GM21423 (cell line): Measurements from ENCODE around the gene HRK.
A peak's percentile ranks its signal among the peaks of the same experiment; 100 is the strongest.

Experiments
- ATAC-seq: cut with Tn5 transposase; IDR thresholded peaks from one replicate; pipeline ENCODE4 v1.9.1; 2021; ENCODE audit warnings: mild to moderate bottlenecking, moderate library complexity; ENCODE audit not compliant: unreplicated experiment

The HRK gene

GRCh38 chr12:116881325-116881876 lies at the start of gene HRK:
Gene HRK, minus strand, starts transcription at chr12:116881441. Its CDS starts 134 bp downstream, at chr12:116881307.
- ATAC-seq: no peak

DNA sequence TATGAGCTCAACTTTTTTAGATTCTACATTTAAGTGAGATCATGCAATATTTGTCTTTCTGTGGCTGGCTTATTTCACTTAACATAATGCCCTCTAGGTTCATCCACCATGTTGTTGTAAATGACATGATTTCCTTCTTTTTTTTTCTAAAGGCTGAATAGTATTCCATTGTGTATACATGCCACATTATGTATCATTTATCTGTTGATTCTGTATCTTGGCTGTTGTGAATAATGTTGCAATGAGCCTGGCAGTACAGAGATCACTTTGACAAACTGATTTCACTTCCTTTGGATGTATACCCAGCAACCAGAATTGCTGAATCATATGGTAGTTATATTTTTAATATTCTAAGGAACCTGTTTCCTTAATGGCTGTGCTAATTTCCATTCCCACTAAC lies 48.6 kb upstream of the HRK start:
- no peak for ATAC-seq

GRCh38 chr12:116928504-116928903 lies 47.3 kb upstream of the HRK start:
- ATAC-seq: no peak

DNA sequence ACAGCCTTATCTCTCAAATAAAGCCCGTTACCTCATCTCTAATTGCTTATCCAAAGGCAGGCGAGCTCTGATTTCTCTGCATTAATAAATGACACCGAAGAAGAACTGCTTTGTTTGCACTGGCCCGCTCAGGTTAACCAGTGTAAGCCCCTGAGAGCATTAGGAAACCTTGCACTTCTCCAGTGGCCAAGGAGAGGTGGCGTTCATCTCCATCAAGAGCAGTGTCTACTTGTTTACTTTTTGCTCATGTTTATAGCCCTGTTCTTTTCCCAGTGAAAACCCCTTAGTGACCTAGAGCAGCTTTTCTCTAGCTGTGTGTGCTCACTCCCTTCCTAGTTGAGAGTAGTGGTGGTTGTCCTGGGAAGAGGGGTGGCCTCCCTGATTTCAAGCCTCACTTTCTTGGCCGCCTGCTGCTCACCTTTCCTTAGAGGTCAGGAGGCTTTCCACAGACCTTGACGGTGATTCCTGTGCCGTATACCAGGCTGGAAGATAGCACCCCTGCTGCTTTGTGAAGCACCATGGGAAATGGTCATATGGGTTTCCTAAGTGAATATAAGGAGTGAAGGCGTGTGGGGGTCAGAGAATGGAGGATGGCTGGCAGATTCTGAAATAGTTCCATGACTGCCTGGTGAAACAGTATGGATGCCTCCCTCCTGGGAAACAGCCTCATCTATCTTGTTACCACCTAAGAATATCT lies 46.2 kb upstream of the HRK start:
- no peak for ATAC-seq

DNA sequence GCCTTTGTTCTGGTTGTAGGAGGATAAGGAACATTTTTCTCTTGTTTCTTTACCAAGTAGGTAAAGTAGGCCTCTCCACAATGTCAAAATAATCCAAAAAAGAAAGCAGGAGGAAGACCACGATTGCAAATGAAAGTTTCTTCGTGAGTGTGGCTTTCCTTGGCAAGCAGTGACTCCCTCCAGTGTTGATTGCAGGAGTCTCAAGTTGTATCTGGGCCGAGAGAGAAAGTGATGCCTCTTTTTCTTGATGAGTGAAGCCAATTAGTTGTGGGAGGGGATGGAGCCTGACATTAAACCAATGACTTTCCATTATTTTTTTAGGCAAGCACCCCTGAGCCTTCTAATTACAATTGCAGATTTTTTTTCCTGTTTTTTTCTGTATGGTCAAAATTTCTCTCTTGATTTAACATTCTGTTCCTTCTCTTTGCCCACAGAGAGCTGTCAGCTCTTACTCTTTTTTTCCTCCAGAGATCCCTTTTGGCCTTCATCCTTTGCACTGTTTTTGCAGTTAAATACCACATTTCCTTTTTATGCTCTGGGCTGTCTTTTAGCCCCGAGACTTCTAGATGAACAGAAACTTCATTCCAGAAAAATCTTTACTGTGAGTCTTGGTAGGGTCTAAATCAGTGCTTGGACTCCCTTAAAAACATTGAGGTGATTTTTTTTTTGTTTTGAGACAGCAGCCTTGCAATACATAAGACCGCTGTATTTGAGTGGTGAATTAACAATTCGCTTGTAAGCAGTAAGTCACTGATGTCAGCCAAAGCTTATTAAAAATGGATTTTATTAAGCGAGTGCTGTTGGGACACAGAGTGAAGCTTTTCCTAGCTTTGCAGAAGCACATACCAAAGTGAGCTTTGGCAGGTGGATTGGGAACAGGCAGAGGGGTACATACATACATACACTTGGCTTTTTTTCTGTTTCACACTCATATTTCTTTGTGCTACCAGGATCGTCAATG lies 45.3 kb upstream of the HRK start:
- ATAC-seq: no peak

GRCh38 chr12:116924558-116925453 lies 43.6 kb upstream of the HRK start:
- ATAC-seq: peak; percentile 82

DNA sequence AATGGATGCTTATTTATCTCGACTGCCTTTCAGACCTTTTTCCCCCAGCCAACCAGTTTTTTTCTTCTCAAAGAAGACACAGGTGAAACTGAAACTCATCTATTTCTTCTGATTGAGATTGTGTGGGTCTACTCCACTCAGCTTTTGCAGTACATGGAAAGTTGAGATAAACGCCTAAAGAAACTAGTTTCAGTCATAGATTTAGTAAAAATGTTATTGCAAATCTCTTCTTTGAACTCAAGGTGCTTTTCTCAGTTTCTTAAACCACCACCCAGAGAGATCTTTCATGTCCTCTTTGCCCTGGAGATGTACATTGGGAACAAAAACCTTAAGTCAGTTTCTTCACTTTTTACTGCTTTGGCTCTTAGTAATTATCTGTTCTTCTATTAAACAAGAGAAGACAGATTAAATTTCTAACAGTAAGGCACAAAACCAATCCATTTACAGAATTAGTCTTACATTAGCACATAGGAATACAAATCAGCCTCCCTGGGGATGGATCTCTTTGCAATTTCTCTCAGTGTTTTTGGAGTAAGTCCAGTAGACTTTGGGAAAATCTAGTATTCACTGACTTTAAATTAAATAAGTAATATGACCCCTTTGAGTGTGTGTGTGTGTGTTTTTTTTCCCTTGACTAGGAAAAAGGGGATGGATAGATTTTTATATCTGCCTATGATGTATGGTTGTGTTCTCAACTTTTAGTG lies 41.1 kb upstream of the HRK start:
- peak; percentile 40 for ATAC-seq

DNA sequence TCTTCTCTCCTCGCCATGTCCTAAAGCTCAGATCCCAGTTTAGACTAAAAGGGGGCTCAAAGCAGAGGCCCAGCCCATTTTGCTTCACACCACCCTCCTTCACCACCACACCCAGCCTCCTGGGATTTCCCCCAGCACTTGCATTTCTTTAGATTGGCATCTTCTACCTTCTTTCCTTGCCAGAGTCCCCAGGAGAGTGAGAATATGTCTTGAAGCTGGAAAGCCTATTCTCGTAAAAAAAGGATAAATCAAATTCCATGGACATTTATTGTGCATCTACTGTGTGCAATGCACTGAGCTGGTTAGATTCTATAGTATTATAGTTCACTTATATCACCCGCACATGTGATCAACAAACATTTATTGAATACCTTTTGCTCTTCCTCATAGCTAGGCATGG lies 39.7 kb upstream of the HRK start:
- no peak for ATAC-seq

DNA sequence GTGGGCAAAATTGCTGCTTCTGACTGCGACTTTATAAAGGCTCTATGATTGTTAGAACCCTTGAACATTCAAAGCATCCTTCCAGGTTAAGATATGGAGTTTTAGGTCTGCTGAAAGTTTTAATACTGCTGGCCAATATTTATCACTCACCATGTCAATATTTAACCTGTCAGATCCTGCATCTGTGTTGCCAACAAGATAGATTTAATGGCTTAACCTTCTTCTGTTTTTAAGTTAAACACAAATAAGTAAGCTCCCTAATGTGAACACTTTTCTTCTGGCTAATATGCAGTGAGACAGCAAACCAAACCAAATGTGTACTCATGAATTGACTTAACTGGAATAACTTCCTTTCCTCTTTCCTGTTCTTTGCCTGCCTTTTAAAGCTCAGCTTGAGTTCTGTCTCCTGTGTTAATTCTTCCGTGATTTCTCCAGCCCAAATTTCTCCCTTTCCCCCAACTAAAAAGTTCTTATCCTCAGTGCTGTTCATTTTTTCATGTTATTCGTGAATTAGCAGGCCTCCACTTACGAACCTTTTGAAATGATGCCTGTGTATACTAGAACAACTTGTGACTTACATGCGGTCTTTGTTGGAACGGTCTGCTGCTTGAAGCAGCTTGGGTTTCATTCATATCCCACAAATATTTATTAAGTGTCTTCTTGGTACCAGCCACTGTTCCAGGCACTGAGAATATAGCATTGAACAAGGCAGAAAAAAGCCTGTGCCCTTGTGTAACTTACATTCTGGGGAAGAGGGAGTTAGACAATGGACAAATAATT lies 38.7 kb upstream of the HRK start:
- no peak for ATAC-seq

- no peak for ATAC-seq
These were observed 38.0 kb upstream of the HRK start for GRCh38 chr12:116919247-116919661.

DNA sequence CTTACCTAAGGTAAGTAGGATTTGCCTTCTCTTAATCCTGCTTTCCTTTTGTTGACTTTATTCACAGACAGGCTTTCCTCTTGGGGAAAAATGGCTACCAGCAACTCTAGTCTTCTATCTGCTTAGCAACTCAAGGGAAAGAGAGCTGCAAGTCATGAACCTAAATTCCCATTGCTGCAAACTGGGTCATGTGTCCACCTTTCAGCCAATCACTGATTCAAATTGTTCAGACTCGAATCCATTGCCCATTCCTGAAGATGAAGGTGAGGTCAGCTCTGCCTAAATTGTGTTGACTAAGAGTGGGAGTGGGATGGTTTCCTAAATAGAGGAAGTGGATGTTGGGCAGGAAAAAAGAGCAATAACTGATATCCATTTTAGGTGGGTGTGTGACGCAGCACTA lies 37.2 kb upstream of the HRK start:
- no peak for ATAC-seq

DNA sequence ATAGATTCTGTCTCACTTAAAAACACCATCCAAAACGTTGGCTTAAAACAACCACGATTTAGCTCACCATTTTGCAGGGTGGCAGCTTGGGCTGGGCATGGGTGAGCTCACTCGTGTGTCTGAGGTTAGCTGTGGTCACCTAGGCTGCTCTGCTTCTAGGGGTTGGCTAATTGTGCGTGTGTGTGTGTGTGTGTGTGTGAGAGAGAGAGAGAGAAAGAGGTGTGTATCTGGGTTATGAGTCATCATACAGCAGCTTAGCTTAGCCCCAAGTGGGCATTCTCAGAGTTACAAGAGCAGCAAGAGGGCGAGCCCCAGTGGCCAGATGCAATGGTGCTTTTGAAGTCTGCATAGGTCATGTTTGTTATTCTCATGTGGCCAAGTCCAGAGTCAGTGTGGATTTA lies 35.5 kb upstream of the HRK start:
- ATAC-seq: peak; percentile 89

DNA sequence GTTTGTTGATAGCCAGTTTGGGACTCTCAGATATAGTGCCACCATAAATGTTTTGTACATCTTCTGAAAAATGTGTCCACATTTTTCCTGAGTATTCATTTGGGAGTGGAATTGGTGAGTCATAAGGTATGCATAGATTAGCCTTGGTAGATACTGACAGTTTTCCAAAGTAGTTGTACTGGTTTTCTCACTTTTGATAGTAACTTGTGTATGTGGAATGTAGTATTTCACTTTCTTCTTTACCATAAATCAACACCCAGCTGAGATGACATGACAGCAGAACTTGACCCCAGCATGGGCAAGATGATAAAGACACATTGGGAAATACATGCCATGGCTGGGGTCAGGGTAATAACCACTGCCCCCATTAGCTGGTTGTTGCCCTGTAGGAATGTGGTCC lies 34.9 kb upstream of the HRK start:
- no peak for ATAC-seq

- ATAC-seq: no peak
These were observed 34.1 kb upstream of the HRK start for GRCh38 chr12:116915326-116915725.

DNA sequence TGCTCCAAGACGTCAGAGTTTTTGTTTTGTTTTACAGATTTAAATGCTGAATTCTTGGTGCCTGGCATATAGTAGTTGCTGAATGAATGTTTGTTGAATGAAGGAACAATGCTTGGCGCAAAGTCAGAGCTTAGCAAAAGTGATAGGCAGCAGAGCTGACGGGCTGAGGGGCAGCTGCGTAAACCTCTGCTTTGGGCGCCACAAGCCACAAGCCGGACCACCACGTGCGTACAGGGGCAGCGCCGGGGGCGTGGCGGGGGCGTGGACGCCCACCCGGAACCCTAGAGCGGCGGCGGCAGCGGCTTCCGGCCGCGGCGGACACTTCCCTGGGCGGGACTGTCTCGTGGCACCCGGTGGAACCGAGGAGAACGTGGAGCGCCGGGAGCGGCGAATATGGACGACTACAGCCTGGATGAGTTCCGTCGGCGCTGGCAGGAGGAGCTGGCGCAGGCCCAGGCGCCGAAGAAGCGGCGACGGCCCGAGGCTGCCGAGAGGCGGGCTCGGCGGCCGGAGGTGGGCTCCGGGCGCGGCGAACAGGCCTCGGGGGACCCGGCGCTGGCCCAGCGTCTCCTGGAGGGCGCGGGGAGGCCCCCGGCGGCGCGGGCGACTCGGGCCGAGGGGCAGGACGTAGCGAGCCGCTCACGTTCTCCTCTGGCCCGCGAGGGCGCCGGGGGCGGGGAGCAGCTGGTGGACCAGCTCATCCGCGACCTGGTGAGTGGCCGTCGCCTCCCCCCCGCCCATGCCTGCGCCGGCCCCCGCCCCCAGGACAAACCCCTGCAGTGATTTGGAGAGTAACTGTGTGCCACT lies 29.6 kb upstream of the HRK start, which contains the start of gene FBXW8:
TSS of gene FBXW8 (plus strand) at position 306 of the 807 bp plus-strand sequence. CDS start at position 394, 88 bp downstream.
- ATAC-seq: peak; percentile 91

DNA sequence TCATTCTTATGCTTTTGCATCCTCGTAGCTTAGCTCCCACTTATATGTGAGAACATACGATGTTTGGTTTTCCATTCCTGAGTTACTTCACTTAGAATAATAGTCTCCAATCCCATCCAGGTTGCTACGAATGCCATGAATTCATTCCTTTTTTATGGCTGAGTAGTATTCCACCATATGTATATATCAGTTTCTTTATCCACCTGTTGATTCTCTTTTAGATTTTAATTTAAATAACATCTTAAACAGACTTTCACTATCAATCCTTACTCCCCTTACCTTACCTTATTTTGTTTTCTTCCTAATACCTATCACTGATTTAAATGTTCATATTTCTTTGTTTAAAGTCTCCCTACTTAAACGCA lies 29.0 kb upstream of the HRK start:
- ATAC-seq: no peak

DNA sequence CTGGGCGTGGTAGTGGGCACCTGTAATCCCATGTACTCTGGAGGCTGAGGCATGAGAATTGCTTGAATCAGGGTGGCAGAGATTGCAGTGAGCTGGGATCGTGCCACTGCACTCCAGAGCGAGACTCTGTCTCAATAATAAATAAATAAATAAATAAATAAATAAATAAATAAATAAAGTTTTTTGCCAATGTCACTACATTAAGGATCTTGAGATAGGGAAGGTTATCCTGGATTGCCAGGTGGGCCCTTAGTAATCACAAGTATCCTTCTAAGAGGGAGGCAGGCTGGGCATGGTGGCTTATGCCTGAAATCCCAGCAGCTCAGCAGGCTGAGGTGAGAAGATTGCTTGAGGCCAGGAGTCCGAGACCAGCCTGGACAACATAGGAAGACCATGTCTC lies 25.0 kb upstream of the HRK start:
- no peak for ATAC-seq

DNA sequence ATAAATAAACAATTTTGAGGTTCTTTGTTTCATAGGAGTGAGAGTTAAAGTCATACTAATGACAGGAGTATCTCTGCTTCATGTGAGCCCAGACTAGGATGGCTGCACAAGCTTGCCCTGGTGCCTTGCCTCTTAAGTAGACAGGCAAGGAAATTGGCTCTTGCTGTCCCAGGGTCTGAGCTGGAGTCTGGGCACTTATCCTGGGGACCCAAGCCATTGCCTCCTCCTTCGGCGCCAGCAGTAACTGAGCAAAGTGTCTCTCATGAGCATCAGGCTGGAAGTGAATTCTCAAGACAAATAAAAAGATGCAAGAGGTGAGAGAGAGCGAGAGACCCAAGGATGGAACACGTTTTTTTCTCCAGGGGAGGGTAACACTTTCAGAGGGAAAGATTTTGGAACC lies 22.6 kb upstream of the HRK start:
- ATAC-seq: no peak

DNA sequence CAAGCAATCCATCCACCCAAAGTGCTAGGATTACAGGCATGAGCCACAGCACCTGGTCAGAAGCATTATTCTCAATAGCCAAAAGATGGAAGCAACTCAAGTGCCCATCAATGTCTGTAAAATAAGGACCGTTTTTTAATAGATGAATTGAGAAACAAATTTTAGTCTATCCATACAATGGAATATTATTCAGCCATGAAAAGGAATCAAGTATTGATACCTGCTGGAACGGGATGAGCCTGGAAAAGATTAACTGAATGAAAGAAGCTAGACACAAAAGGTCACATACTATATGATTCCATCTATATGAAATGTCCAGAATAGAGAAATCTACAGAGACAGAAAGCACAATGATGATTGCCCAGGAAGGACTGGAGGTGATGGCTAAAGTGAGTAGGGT lies 20.4 kb upstream of the HRK start:
- ATAC-seq: no peak
